ENCODE results near the gene LSAMP. TPM values are rescaled to one million over a fixed set of nuclear protein-coding genes. Genes with fewer than 3 reads are reported as not detected.

LSAMP gene
- total and polyA plus RNA-seq, 2 experiments from 2014 or later, result 4.6 to 6.0 TPM

- no peak for DNase-seq (ENCODE audit: low read depth in 1 of 2, low spot score in 1 of 2)
- Histone ChIP-seq H3K27me3 (no peaks in the 10 kb centered on the region), H3K4me1 (ENCODE audit: low read depth) (peaks cover 7% of the 10 kb centered on the region), H3K27ac (no peak overlapping the region), H3K36me3 (no peaks in the 10 kb centered on the region), H3K4me3 (no peak overlapping the region), H3K9me3 (ENCODE audit: low read depth) (no peaks in the 10 kb centered on the region)
- TF ChIP-seq CTCF (IDR thresholded peaks at IDR 0.05; ENCODE audit: low read depth, low read length), result no peak
These were observed 587.7 kb downstream of the LSAMP start for GRCh38 chr3:115857518-115858136.

- Histone ChIP-seq H3K9me3 (ENCODE audit: low read depth) (no peaks in the 10 kb centered on the region), H3K36me3 (no peaks in the 10 kb centered on the region), H3K27ac (no peak overlapping the region), H3K27me3 (no peaks in the 10 kb centered on the region), H3K4me3 (no peak overlapping the region), H3K4me1 (ENCODE audit: low read depth) (no peaks in the 10 kb centered on the region)
- no peak for TF ChIP-seq CTCF (IDR thresholded peaks at IDR 0.05; ENCODE audit: low read depth, low read length)
- DNase-seq (ENCODE audit: low read depth in 1 of 2, low spot score in 1 of 2), result peak in 1 of 2 donors; percentile 6
These were observed 589.4 kb downstream of the LSAMP start for GRCh38 chr3:115855911-115856310.

GRCh38 chr3:115853104-115853503 lies 592.2 kb downstream of the LSAMP start:
- Histone ChIP-seq H3K27ac (no peak overlapping the region), H3K27me3 (no peaks in the 10 kb centered on the region), H3K4me3 (no peak overlapping the region), H3K9me3 (ENCODE audit: low read depth) (no peaks in the 10 kb centered on the region), H3K4me1 (ENCODE audit: low read depth) (no peaks in the 10 kb centered on the region), H3K36me3 (no peaks in the 10 kb centered on the region)
- no peak for TF ChIP-seq CTCF (IDR thresholded peaks at IDR 0.05; ENCODE audit: low read depth, low read length)
- no peak for DNase-seq (ENCODE audit: low read depth in 1 of 2, low spot score in 1 of 2)

GRCh38 chr3:115852278-115852677 lies 593.0 kb downstream of the LSAMP start:
- Histone ChIP-seq H3K27ac (no peak overlapping the region), H3K4me3 (no peak overlapping the region), H3K4me1 (ENCODE audit: low read depth) (no peaks in the 10 kb centered on the region), H3K9me3 (ENCODE audit: low read depth) (no peaks in the 10 kb centered on the region), H3K27me3 (no peaks in the 10 kb centered on the region), H3K36me3 (no peaks in the 10 kb centered on the region)
- TF ChIP-seq CTCF (IDR thresholded peaks at IDR 0.05; ENCODE audit: low read depth, low read length), result no peak
- DNase-seq (ENCODE audit: low read depth in 1 of 2, low spot score in 1 of 2), result no peak

- Histone ChIP-seq H3K4me3 (no peak overlapping the region), H3K4me1 (ENCODE audit: low read depth) (no peaks in the 10 kb centered on the region), H3K27ac (no peak overlapping the region), H3K27me3 (no peaks in the 10 kb centered on the region), H3K9me3 (ENCODE audit: low read depth) (no peaks in the 10 kb centered on the region), H3K36me3 (no peaks in the 10 kb centered on the region)
- no peak for DNase-seq (ENCODE audit: low read depth in 1 of 2, low spot score in 1 of 2)
- TF ChIP-seq CTCF (IDR thresholded peaks at IDR 0.05; ENCODE audit: low read depth, low read length), result no peak
These were observed 593.7 kb downstream of the LSAMP start for GRCh38 chr3:115851571-115851970.
